GM23338 (cell line): Measurements from ENCODE around the gene FAM219A. TPM values are rescaled to one million over a fixed set of nuclear protein-coding genes. Genes with fewer than 3 reads are reported as not detected.

Experiments
- ATAC-seq: fragments of 200-7000 bp; cut with Tn5 transposase; 3 replicates; pipeline ENCODE4 v1.9.1; 2020
- DNase-seq: peaks from one replicate; pipeline ENCODE4 v3.0.0-alpha.2; 2015; ENCODE audit warnings: low spot score
- H2AFZ ChIP-seq: fragments of 200-600 bp; sonication (generic); 2 replicates; pipeline ENCODE4 v1.8.0; 2016; ENCODE audit warnings: antibody characterized with exemption, mild to moderate bottlenecking, moderate library complexity
- H3F3A ChIP-seq: fragments of 200-600 bp; sonication (generic); replicated peaks from 2 replicates; pipeline ENCODE4 v1.8.0; 2017; ENCODE audit warnings: antibody characterized with exemption, mixed run types, low read depth
- H3K27ac ChIP-seq: fragments of 200-600 bp; sonication (generic); 2 replicates; pipeline ENCODE4 v1.6.1; 2016; ENCODE audit warnings: low read depth
- H3K27me3 ChIP-seq: fragments of 200-600 bp; sonication (generic); 2 replicates; pipeline ENCODE4 v1.8.0; 2016; ENCODE audit warnings: mild to moderate bottlenecking, mixed run types, moderate library complexity; ENCODE audit not compliant: insufficient read depth
- H3K36me3 ChIP-seq: fragments of 200-600 bp; sonication (generic); 2 replicates; pipeline ENCODE4 v1.8.0; 2016; ENCODE audit warnings: mild to moderate bottlenecking; ENCODE audit not compliant: insufficient read depth
- H3K4me1 ChIP-seq: fragments of 200-600 bp; sonication (generic); 2 replicates; pipeline ENCODE4 v1.8.0; 2016; ENCODE audit warnings: mild to moderate bottlenecking, moderate library complexity; ENCODE audit not compliant: insufficient read depth
- H3K4me2 ChIP-seq: fragments of 200-600 bp; sonication (generic); 2 replicates; pipeline ENCODE4 v1.7.1; 2017; ENCODE audit warnings: mixed run types
- H3K4me3 ChIP-seq: fragments of 200-600 bp; sonication (generic); 2 replicates; pipeline ENCODE4 v1.6.1; 2016; ENCODE audit warnings: mixed run types
- H3K79me2 ChIP-seq: fragments of 200-600 bp; sonication (generic); replicated peaks from 2 replicates; pipeline ENCODE4 v1.8.0; 2017; ENCODE audit warnings: mild to moderate bottlenecking; ENCODE audit not compliant: insufficient read depth
- H3K9me2 ChIP-seq: fragments of 200-600 bp; sonication (generic); 2 replicates; pipeline ENCODE4 v1.8.0; 2017; ENCODE audit not compliant: insufficient read depth
- H4K20me1 ChIP-seq: fragments of 200-600 bp; sonication (generic); replicated peaks from 2 replicates; pipeline ENCODE4 v1.8.0; 2017; ENCODE audit warnings: mild to moderate bottlenecking; ENCODE audit not compliant: insufficient read depth
- H3K27ac Mint-ChIP-seq: 2 replicates; pipeline ENCODE4 v1.8.0; 2020; ENCODE audit warnings: inconsistent platforms, mild to moderate bottlenecking, moderate library complexity, mixed read lengths
- H3K27me3 Mint-ChIP-seq: 3 replicates; pipeline ENCODE4 v1.8.0; 2022; ENCODE audit warnings: low read depth, mild to moderate bottlenecking, moderate library complexity, mixed read lengths, inconsistent platforms; ENCODE audit not compliant: insufficient read depth, poor library complexity
- H3K36me3 Mint-ChIP-seq: 3 replicates; pipeline ENCODE4 v1.8.0; 2021; ENCODE audit warnings: low read depth, mild to moderate bottlenecking, inconsistent platforms, moderate library complexity, mixed read lengths
- H3K4me1 Mint-ChIP-seq: 3 replicates; pipeline ENCODE4 v1.8.0; 2020; ENCODE audit warnings: mild to moderate bottlenecking, inconsistent platforms, mixed read lengths
- H3K4me3 Mint-ChIP-seq: 3 replicates; pipeline ENCODE4 v1.8.0; 2021; ENCODE audit warnings: moderate library complexity, mild to moderate bottlenecking, inconsistent platforms, mixed read lengths
- H3K9me3 Mint-ChIP-seq: 3 replicates; pipeline ENCODE4 v1.8.0; 2020; ENCODE audit warnings: moderate library complexity, mild to moderate bottlenecking, inconsistent platforms, mixed read lengths
- CREB1 ChIP-seq: fragments of 250-450 bp; sonication (Bioruptor Pico); IDR thresholded peaks from 2 replicates; pipeline ENCODE4 v1.5.0; 2020; ENCODE audit warnings: low read depth, mild to moderate bottlenecking, moderate library complexity
- EZH2 ChIP-seq: fragments of 200-600 bp; sonication (generic); IDR thresholded peaks from one replicate; pipeline ENCODE4 v1.8.0; 2017; ENCODE audit warnings: antibody characterized with exemption, mild to moderate bottlenecking, low read depth; ENCODE audit not compliant: unreplicated experiment
- JUNB ChIP-seq: IDR thresholded peaks from one replicate; pipeline ENCODE4 v1.6.1; 2016; ENCODE audit warnings: antibody characterized with exemption; ENCODE audit not compliant: unreplicated experiment
- NANOG ChIP-seq: IDR thresholded peaks from 2 replicates; pipeline ENCODE4 v1.6.1; 2016; ENCODE audit warnings: antibody characterized with exemption, borderline replicate concordance
- POLR2AphosphoS5 ChIP-seq: IDR thresholded peaks from 2 replicates; pipeline ENCODE4 v1.6.1; 2016; ENCODE audit warnings: antibody characterized with exemption, low read depth
- STAT1 ChIP-seq: IDR thresholded peaks from one replicate; pipeline ENCODE4 v1.6.1; 2016; ENCODE audit warnings: antibody characterized with exemption; ENCODE audit not compliant: unreplicated experiment
- ZNF114 ChIP-seq: fragments of 250-450 bp; sonication (Bioruptor Pico); IDR thresholded peaks from 2 replicates; pipeline ENCODE4 v1.5.0; 2020; ENCODE audit warnings: mild to moderate bottlenecking, moderate library complexity
- ZNF331 ChIP-seq: fragments of 250-450 bp; sonication (Bioruptor Pico); IDR thresholded peaks from 2 replicates; pipeline ENCODE4 v1.5.0; 2020; ENCODE audit warnings: low read depth, mild to moderate bottlenecking, moderate library complexity
- polyA plus RNA-seq: library from polyadenylated mRNA; unstranded; fragments of >200 nt; fragmentation: Nextera tagmentation; extraction: Ambion mirVana; gene quantifications from 2 replicates; pipeline ENCODE4 v1.2.1, GENCODE V29; 2016
- total RNA-seq: library from RNA; depleted of rRNA; stranded (reverse); fragments of >200 nt; shearing (Covaris generic); gene quantifications from 2 replicates; pipeline ENCODE4 v1.2.3, GENCODE V29; 2014
- TF ChIP-seq, protein P1 (sequence below): fragments of 250-450 bp; sonication (Bioruptor Pico); IDR thresholded peaks from 2 replicates; pipeline ENCODE4 v1.5.0; 2020; ENCODE audit warnings: mild to moderate bottlenecking, moderate library complexity
- TF ChIP-seq, protein P2 (sequence below), 2 experiments: fragments of 200-600 bp in 1 of 2; sonication (generic) in 1 of 2; conservative IDR thresholded peaks; 2 replicates each; pipeline versions ENCODE4 v1.5.1 to v1.6.1; 2016 to 2017; ENCODE audit warnings: antibody characterized with exemption in 2 of 2, low read depth in 2 of 2, mild to moderate bottlenecking in 2 of 2, moderate library complexity in 1 of 2

The FAM219A gene
- total and polyA plus RNA-seq, 2 experiments from 2014 or later: 3.8 to 7.2 TPM

DNA sequence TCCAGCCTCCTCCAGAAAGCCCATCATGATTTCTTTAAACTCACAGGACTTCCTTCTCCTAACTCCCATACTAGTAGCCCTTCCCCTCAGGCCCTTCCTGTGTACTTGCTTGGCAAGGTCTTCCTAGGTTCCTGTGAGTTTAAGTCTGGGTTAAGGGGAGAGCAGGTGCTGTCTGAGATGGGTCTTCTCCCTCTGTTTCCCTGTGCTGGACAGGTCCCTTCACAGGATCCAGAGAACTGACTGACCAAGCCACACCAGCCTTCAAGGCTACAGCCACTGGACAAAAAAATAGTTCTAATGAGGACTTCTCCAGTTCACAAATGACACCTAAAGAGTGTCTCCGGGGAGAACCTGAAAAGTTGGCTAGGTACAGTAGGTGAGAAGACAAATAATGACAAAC lies 52.2 kb downstream of the FAM219A start (continued):
- TF ChIP-seq, protein P1, sequence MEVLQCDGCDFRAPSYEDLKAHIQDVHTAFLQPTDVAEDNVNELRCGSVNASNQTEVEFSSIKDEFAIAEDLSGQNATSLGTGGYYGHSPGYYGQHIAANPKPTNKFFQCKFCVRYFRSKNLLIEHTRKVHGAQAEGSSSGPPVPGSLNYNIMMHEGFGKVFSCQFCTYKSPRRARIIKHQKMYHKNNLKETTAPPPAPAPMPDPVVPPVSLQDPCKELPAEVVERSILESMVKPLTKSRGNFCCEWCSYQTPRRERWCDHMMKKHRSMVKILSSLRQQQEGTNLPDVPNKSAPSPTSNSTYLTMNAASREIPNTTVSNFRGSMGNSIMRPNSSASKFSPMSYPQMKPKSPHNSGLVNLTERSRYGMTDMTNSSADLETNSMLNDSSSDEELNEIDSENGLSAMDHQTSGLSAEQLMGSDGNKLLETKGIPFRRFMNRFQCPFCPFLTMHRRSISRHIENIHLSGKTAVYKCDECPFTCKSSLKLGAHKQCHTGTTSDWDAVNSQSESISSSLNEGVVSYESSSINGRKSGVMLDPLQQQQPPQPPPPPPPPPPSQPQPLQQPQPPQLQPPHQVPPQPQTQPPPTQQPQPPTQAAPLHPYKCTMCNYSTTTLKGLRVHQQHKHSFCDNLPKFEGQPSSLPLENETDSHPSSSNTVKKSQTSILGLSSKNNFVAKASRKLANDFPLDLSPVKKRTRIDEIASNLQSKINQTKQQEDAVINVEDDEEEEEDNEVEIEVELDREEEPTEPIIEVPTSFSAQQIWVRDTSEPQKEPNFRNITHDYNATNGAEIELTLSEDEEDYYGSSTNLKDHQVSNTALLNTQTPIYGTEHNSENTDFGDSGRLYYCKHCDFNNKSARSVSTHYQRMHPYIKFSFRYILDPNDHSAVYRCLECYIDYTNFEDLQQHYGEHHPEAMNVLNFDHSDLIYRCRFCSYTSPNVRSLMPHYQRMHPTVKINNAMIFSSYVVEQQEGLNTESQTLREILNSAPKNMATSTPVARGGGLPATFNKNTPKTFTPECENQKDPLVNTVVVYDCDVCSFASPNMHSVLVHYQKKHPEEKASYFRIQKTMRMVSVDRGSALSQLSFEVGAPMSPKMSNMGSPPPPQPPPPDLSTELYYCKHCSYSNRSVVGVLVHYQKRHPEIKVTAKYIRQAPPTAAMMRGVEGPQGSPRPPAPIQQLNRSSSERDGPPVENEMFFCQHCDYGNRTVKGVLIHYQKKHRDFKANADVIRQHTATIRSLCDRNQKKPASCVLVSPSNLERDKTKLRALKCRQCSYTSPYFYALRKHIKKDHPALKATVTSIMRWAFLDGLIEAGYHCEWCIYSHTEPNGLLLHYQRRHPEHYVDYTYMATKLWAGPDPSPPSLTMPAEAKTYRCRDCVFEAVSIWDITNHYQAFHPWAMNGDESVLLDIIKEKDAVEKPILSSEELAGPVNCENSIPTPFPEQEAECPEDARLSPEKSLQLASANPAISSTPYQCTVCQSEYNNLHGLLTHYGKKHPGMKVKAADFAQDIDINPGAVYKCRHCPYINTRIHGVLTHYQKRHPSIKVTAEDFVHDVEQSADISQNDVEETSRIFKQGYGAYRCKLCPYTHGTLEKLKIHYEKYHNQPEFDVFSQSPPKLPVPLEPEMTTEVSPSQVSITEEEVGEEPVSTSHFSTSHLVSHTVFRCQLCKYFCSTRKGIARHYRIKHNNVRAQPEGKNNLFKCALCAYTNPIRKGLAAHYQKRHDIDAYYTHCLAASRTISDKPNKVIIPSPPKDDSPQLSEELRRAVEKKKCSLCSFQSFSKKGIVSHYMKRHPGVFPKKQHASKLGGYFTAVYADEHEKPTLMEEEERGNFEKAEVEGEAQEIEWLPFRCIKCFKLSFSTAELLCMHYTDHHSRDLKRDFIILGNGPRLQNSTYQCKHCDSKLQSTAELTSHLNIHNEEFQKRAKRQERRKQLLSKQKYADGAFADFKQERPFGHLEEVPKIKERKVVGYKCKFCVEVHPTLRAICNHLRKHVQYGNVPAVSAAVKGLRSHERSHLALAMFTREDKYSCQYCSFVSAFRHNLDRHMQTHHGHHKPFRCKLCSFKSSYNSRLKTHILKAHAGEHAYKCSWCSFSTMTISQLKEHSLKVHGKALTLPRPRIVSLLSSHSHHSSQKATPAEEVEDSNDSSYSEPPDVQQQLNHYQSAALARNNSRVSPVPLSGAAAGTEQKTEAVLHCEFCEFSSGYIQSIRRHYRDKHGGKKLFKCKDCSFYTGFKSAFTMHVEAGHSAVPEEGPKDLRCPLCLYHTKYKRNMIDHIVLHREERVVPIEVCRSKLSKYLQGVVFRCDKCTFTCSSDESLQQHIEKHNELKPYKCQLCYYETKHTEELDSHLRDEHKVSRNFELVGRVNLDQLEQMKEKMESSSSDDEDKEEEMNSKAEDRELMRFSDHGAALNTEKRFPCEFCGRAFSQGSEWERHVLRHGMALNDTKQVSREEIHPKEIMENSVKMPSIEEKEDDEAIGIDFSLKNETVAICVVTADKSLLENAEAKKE (CRISPR knock-in tag): no peak
- TF ChIP-seq ZNF331 (CRISPR knock-in tag): no peak
- no peak for TF ChIP-seq CREB1 (CRISPR knock-in tag)
- TF ChIP-seq STAT1: no peak
- no peak for TF ChIP-seq NANOG

DNA sequence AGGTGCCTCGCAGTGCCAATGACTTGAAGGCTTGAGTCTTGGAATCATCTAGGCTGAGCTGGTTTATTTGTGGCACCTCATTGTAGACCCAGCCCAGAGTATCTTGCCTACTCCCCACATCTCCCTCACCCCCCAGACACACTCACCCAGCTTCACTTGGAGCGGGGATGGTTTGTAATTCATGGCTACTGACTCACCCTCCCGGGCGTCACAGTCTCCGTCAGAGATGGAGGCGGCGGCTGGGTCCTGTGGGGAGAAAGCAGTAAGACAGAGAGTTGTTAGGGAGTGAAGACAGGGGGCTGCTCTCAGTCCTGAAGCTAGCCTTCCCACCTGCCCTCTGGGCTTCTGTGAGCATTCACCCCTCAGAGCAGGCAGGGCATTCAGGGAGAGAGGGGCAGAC lies 52.7 kb downstream of the FAM219A start:
- H3K4me2 ChIP-seq: no peak overlapping the region
- no peaks in the 10 kb centered on the region for H3K9me2 ChIP-seq
- ATAC-seq (no peak), DNase-seq (no peak)
- H3F3A ChIP-seq: no peaks in the 10 kb centered on the region
- H3K27me3 ChIP-seq: no peaks in the 10 kb centered on the region
- no peak overlapping the region for H3K27ac ChIP-seq
- H3K36me3 Mint-ChIP-seq: no peaks in the 10 kb centered on the region
- no peaks in the 10 kb centered on the region for H3K4me1 ChIP-seq
- no peak overlapping the region for H3K27ac Mint-ChIP-seq
- no peaks in the 10 kb centered on the region; the same call in 1 of the 2 replicates for H4K20me1 ChIP-seq
- H3K27me3 Mint-ChIP-seq: no peaks in the 10 kb centered on the region
- H2AFZ ChIP-seq: no peak overlapping the region
- no peak overlapping the region for H3K4me3 Mint-ChIP-seq
- H3K36me3 ChIP-seq: no peaks in the 10 kb centered on the region
- H3K4me1 Mint-ChIP-seq: no peaks in the 10 kb centered on the region
- no peak overlapping the region for H3K4me3 ChIP-seq
- no peaks in the 10 kb centered on the region for H3K9me3 Mint-ChIP-seq
- H3K79me2 ChIP-seq: no peaks in the 10 kb centered on the region
- no peak for TF ChIP-seq ZNF114 (CRISPR knock-in tag)
- TF ChIP-seq POLR2AphosphoS5: no peak
- TF ChIP-seq CREB1 (CRISPR knock-in tag): no peak
- no peak for TF ChIP-seq JUNB
- TF ChIP-seq, protein P2, sequence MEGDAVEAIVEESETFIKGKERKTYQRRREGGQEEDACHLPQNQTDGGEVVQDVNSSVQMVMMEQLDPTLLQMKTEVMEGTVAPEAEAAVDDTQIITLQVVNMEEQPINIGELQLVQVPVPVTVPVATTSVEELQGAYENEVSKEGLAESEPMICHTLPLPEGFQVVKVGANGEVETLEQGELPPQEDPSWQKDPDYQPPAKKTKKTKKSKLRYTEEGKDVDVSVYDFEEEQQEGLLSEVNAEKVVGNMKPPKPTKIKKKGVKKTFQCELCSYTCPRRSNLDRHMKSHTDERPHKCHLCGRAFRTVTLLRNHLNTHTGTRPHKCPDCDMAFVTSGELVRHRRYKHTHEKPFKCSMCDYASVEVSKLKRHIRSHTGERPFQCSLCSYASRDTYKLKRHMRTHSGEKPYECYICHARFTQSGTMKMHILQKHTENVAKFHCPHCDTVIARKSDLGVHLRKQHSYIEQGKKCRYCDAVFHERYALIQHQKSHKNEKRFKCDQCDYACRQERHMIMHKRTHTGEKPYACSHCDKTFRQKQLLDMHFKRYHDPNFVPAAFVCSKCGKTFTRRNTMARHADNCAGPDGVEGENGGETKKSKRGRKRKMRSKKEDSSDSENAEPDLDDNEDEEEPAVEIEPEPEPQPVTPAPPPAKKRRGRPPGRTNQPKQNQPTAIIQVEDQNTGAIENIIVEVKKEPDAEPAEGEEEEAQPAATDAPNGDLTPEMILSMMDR (conservative IDR thresholded peaks at IDR 0.05; ENCODE audit: low read depth in 2 of 2): no peak
- no peak for TF ChIP-seq EZH2
